Embryonic facial prominence (tissue), 1 donor: Measurements from ENCODE around the gene TBL1Y.
"Not testable (repeated sequence)": the region's sequence is repeated elsewhere in the genome, so short reads cannot be mapped to it uniquely, and the experiment has no call there.

Experiments used
- DNase-seq: peaks from one replicate; pipeline ENCODE4 v3.0.0-alpha.2; 2016; ENCODE audit errors: extremely low spot score

The TBL1Y gene

DNA sequence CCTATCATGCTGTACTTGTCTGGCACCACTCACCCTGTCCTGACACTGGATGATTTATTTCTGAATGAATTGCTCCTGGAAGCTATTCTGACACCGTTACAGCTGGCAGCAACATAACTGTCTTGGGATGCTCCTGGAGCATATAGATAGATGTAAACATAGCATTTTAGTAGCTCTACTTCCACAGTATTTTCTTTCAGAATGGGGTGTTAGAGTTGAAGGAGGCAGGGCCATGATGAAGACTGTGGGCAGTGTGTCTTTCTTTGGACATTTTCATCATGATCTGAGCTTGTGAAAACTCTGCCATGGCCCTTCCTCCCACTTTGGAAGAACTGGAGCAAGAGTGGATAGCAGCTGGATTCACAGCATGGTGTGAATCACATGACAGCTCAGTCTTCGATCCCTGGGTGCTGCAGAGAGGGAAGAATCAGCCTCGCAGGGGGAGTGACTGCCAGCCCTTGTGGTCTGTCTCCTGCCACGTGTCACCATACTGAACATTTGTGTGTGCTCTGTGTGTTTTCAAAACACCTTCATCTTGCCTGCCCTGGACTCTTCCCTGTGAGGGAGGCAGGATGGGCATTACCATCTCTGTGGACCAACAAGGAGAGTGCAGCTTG lies 61.9 kb downstream of the TBL1Y start:
- no peak for DNase-seq

DNA sequence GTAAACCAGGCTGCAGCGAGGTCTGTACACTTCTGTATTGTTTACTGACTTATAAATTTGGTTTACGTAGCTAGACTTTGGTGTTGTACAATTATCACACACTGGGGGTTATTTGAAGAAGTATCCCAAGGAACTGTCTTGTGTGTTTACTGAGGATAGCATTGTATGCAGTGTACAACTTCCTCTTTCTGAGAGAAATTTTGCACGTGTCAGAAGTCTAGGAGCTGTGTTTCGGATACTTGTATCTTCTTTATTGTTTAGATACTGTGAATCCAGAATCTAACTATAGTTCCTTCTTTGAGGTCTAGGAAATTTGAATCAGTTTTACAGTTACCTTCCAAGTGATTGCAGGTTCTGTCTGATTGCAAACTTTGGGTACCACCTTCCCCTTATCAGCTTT lies 64.5 kb downstream of the TBL1Y start:
- DNase-seq = no peak

DNA sequence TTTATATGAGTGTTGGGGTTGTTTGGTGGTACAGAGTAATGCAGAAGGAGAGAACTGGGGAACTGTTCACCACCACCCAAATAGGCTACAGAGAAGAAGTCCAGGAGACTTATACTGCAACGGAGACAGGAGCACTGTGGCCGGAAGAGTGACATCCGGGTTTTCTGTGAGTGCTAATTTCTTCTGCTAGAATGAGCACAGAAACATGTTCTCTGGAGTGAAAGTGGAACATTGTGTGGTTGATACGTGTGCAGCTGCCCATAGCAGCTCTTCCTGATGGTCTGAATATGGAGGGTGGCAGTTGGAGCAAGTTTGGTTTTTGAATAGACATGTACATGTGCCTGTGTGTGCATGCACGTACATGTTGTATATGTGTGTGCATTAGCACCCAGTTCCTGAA lies 67.3 kb downstream of the TBL1Y start:
- no peak for DNase-seq

- no peak for DNase-seq
These were observed 72.7 kb downstream of the TBL1Y start for GRCh38 chrY:6983221-6983620.

- no peak for DNase-seq
These were observed 77.3 kb downstream of the TBL1Y start for GRCh38 chrY:6987811-6988210.

DNA sequence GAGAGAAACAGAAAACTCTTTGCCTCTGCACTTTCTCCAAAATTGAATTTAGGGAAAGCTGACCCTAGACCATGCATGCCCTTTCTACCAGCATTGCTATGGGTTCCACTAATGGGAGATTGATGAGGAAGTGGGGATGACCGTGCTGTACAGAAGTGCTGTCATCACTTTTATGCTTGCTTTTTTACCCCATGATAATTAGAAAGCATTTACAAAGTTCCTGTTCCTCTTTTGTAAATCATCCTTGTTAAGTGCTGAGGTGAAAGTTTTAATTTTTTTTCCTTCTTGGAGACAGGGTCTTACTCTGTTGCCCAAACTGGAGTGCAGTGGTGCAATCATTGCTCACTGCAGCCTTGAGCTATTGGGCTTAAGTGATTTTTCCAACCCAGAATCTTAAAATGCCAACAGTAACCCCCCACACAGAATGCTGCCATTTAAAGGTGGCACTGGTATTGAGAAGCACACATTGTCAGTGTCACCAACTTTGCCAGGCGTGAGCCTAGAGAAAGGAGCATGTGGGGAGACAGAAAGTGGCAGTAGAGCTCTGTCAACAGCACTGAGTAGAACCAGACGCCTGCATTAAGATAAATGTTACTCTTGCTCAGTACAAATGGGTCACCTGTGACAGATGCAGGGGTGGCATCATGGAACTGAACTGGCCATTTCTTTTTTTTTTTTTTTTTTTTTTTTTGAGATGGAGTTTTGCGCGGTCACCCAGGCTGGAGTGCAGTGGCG lies 79.6 kb downstream of the TBL1Y start:
- DNase-seq = no peak

- no peak for DNase-seq
These were observed 81.5 kb downstream of the TBL1Y start for GRCh38 chrY:6992041-6992440.

GRCh38 chrY:6995987-6996386 lies 85.5 kb downstream of the TBL1Y start:
- DNase-seq = no peak

GRCh38 chrY:6997503-6998066 lies 87.1 kb downstream of the TBL1Y start:
- no peak for DNase-seq

DNA sequence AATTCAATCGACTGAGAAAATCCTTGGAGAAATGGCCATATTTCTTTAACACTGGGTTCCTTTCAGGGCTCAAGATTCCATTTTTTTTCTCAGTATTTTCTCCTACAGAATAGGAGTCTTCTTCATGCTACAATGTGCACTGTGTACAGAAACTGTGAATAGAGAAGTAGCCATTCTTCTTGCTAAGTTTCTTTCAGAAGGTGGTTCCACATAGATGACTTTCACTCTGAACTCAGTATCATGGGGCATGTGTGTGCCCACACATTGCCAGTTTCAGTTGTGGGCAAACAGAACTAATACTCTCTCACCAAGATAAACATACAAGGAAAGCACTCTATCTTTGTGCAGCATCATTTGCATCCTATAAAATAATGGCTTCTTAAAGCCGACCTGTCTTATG lies 89.4 kb downstream of the TBL1Y start:
- DNase-seq = no peak

- no peak for DNase-seq
These were observed 92.1 kb downstream of the TBL1Y start for GRCh38 chrY:7002581-7002980.

GRCh38 chrY:7007911-7008310 lies 97.4 kb downstream of the TBL1Y start:
- no peak for DNase-seq

GRCh38 chrY:7008578-7009355 lies 98.3 kb downstream of the TBL1Y start:
- DNase-seq = no peak

- DNase-seq = no peak
These were observed 102.6 kb downstream of the TBL1Y start for GRCh38 chrY:7013051-7013450.

DNA sequence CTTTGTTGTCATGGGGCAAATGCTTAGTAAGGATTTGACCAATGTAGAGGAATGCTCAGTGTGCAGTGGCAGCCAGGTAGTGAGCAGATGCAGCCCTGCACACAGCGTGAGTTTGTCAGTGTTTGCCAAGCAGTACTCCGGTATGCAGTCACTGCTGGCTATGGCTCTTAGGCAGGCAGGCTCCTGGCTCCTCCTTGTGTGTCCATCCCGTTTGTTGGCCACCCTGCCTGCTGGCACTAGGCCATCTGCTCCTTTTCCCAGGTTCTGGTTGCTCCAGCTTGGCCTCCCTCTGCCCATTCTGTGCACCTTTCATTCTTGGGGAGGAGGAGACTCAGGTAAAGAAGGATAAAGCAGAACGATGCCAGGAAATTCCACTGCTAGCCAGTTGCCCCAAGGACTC lies 106.0 kb downstream of the TBL1Y start:
- DNase-seq = no peak

- DNase-seq = no peak
These were observed 107.0 kb downstream of the TBL1Y start for GRCh38 chrY:7017244-7018080.

- DNase-seq = no peak
These were observed 128.5 kb downstream of the TBL1Y start for GRCh38 chrY:7039037-7039436.

DNA sequence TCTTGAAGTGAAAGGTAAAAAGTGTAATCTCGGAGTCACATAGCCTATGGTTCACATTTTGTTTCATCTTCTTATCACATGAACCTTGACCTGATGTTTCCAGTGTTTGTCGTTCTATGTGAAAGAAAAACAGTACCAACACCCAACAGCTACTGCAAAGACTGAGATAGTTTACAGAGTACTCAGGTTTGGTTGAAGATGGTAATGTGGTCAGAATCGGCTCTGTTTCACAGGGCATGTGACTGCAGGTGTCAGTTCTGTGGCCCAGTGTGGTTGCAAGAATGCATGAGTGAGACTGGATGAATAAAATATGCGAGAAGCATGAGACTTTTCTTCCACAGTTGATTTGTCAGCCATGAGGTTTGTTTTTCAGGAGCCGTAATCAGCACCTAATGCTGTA lies 130.2 kb downstream of the TBL1Y start:
- DNase-seq = no peak

DNA sequence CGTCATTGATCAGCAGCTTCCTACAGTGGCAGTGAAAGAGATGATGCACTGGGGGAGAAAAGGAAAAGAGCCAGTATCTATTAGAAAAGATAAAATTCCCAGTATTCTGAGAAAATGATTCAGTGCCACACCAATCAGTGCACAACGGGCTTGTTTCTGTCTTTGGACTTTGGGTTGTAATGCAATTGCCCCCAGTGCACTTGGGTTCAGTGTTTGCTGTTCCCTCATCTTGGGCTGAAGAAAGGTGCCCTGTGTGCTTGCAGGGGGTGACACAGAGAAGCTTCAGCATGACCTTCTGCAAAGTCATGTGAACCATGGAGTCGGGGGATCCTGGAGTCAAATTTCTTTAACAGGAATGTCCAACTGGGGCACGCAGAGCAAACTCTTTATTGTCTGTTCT lies 131.5 kb downstream of the TBL1Y start:
- no peak for DNase-seq

- DNase-seq = not testable (repeated sequence)
These were observed 142.0 kb downstream of the TBL1Y start for GRCh38 chrY:7052461-7052860.

GRCh38 chrY:7056886-7057285 lies 146.4 kb downstream of the TBL1Y start:
- DNase-seq = no peak

- no peak for DNase-seq
These were observed 168.2 kb downstream of the TBL1Y start for GRCh38 chrY:7078725-7079124.
